ENCODE measurements around the gene C13orf46.

DNA sequence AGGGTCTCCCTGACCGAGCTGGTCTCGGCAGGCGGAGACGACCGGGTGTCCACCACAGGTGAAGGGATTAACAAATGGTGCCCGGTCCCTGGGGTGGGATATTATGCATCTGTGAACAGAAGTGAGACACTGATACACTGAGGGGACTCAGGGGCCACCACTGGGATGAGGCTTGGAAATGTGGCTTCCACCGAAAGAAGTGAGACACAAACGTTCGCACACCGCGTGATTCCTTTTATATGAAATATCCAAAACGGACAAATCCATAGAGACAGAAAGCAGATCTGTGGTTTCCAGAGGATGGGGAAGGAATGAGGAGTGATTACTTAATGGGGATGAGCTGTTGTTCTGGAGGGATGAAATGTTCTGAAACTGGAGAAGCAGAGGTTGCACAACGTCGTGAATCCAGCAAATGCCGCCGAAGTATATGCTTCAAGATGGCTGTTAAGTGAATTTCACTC lies 47.5 kb downstream of the C13orf46 start:
- TF ChIP-seq EZH2 (IDR thresholded peaks at IDR 0.05; ENCODE audit: low read length, missing control alignments) (no peak), CTCF (conservative IDR thresholded peaks at IDR 0.05 in 1 of 2, IDR thresholded peaks at IDR 0.05 in 1 of 2; ENCODE audit: low read depth in 1 of 2, low read length in 2 of 2) (no peak)

Measured in fibroblast of lung (primary cell).